ENCODE data around the gene ABCC1.

The ABCC1 gene

DNA sequence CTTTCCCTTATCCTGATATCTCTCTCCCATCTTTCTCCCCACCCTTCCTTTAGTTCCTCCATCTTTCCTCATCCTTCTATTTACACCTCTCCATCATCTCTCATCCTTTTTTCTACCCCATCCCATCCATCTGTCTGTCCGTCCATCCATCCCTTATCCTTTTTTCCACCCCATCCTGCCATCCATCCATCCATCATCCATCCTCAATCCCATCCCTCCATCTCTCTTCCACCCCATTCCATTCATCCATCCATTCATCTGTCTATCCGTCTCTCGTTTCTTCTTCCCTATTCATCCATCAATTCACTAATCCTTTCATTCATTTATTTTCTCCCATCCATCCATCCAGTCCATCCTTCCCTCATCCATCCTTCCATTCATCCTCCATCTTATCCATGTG lies 205.8 kb downstream of the ABCC1 start:
- Histone ChIP-seq H3K9ac (ENCODE audit: low read length) (no peak overlapping the region), H3K4me2 (ENCODE audit: low read length) (no peak overlapping the region), H2AK5ac (ENCODE audit: low read length) (no peak overlapping the region)

DNA sequence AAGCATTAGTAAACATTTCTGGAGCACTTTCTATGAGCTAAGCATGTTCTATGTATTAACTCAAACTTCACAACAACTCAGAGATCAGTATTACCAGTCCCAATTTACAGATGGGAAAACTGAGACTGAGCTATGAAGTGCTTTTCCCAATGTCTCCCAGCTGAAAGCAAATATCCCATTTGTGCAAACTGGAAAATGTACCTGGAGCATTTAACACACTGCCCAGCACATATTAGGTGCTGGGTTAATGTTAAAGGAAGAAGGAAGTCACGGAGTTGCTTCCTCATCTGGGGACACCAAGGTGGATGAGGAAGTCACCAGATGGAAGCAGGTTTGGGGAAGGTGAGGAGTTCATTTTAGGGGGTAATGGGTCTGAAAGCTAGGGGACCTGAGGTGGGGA lies 207.8 kb downstream of the ABCC1 start:
- Histone ChIP-seq H2AFZ (ENCODE audit: insufficient read depth, low read length, poor library complexity) (no peak overlapping the region), H3K79me2 (ENCODE audit: control insufficient read depth, insufficient read depth, low read length, poor library complexity) (no peaks in the 10 kb centered on the region), H3K4me2 (ENCODE audit: low read length) (no peak overlapping the region), H3K4ac (ENCODE audit: low read depth, low read length) (no peak overlapping the region), H3K14ac (ENCODE audit: low read length) (no peak overlapping the region), H3K27ac (ENCODE audit: low read depth, low read length) (no peak overlapping the region), H2BK120ac (ENCODE audit: insufficient read depth, low read length, poor library complexity) (no peak overlapping the region), H3K9me3 (ENCODE audit: insufficient read depth, low read depth, low read length) (peaks cover 22% of the 10 kb centered on the region), H2AK5ac (ENCODE audit: low read length) (no peak overlapping the region), H4K12ac (ENCODE audit: low read depth, low read length) (no peak overlapping the region), H3K9ac (ENCODE audit: low read length) (no peak overlapping the region), H4K8ac (ENCODE audit: low read depth, low read length) (no peak overlapping the region), H4K91ac (ENCODE audit: low read depth, low read length) (no peak overlapping the region), H2BK5ac (ENCODE audit: low read depth, low read length, poor library complexity) (no peak overlapping the region), H3K18ac (ENCODE audit: low read length) (no peak overlapping the region), H2BK12ac (ENCODE audit: low read length) (no peak overlapping the region), H3K79me1 (ENCODE audit: low read length) (no peaks in the 10 kb centered on the region), H3K23ac (ENCODE audit: low read length) (no peak overlapping the region), H3K4me3 (ENCODE audit: low read depth, low read length) (no peak overlapping the region), H3K27me3 (ENCODE audit: insufficient read depth, low read length) (no peaks in the 10 kb centered on the region), H3K4me1 (ENCODE audit: control insufficient read depth in 1 of 2, insufficient read depth in 2 of 2, low read length in 2 of 2) (peaks cover 0 to 2% of the 10 kb centered on the region in 2 experiments), H3K36me3 (ENCODE audit: control insufficient read depth in 1 of 2, insufficient read depth in 2 of 2, low read length in 2 of 2) (no peaks in the 10 kb centered on the region)
- DNase-seq = no peak
- no CpG with 5 or more reads among the region's 1 CpG for WGBS (ENCODE audit: extremely low coverage, insufficient coverage, insufficient read length)

More for the DNA sequence above, 205.8 kb downstream of the ABCC1 start:
- Histone ChIP-seq H3K36me3 (ENCODE audit: control insufficient read depth in 1 of 2, insufficient read depth in 2 of 2, low read length in 2 of 2) (no peaks in the 10 kb centered on the region), H2BK12ac (ENCODE audit: low read length) (no peak overlapping the region), H4K8ac (ENCODE audit: low read depth, low read length) (no peak overlapping the region), H3K23ac (ENCODE audit: low read length) (no peak overlapping the region), H3K4me1 (ENCODE audit: control insufficient read depth in 1 of 2, insufficient read depth in 2 of 2, low read length in 2 of 2) (peaks cover 0 to 4% of the 10 kb centered on the region in 2 experiments), H3K27ac (ENCODE audit: low read depth, low read length) (no peak overlapping the region), H3K4ac (ENCODE audit: low read depth, low read length) (no peak overlapping the region), H4K12ac (ENCODE audit: low read depth, low read length) (no peak overlapping the region), H4K91ac (ENCODE audit: low read depth, low read length) (no peak overlapping the region), H3K14ac (ENCODE audit: low read length) (no peak overlapping the region), H3K9me3 (ENCODE audit: insufficient read depth, low read depth, low read length) (peaks cover 20% of the 10 kb centered on the region), H2BK5ac (ENCODE audit: low read depth, low read length, poor library complexity) (no peak overlapping the region), H3K27me3 (ENCODE audit: insufficient read depth, low read length) (no peaks in the 10 kb centered on the region), H2AFZ (ENCODE audit: insufficient read depth, low read length, poor library complexity) (no peak overlapping the region), H3K79me1 (ENCODE audit: low read length) (no peaks in the 10 kb centered on the region), H2BK120ac (ENCODE audit: insufficient read depth, low read length, poor library complexity) (no peak overlapping the region), H3K79me2 (ENCODE audit: control insufficient read depth, insufficient read depth, low read length, poor library complexity) (no peaks in the 10 kb centered on the region), H3K4me3 (ENCODE audit: low read depth, low read length) (no peak overlapping the region), H3K18ac (ENCODE audit: low read length) (no peak overlapping the region)
- no peak for DNase-seq
- over 99% methylated on average over 3 of the region's 3 CpGs for WGBS (ENCODE audit: extremely low coverage, insufficient coverage, insufficient read length)

DNA sequence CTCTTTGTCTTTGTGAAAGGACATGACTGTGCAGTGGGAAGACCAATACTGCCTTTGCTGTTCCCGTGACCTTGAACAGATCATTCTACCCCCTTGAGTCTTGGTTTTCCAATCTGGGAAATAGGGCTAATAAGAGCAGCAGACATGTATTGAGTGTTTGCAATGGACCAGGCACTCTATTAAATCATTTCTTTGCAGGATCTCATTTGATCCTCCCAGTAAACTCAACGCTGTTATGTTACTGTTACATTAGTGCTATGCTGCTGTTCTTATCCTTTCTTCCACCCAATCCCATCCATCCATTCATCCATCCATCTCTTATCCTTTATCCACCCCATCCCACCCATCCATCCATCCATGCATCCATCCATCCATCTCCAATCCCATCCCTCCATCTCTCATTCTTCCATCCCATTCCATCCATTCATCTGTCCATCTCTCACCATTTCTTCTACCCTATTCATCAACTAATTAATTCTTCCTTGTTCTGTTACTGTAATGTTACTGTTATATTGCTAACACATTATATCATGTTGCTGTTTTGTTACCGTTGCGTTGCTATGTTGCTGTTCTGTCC lies 208.8 kb downstream of the ABCC1 start:
- no peak overlapping the region for H2AFZ ChIP-seq (ENCODE audit: insufficient read depth, low read length, poor library complexity)
- H3K4me3 ChIP-seq (ENCODE audit: low read depth, low read length) = no peak overlapping the region
- H3K27ac ChIP-seq (ENCODE audit: low read depth, low read length) = no peak overlapping the region
- H4K91ac ChIP-seq (ENCODE audit: low read depth, low read length) = no peak overlapping the region
- no peak overlapping the region for H3K4me2 ChIP-seq (ENCODE audit: low read length)
- H3K36me3 ChIP-seq (ENCODE audit: control insufficient read depth in 1 of 2, insufficient read depth in 2 of 2, low read length in 2 of 2) = no peaks in the 10 kb centered on the region
- H4K8ac ChIP-seq (ENCODE audit: low read depth, low read length) = no peak overlapping the region
- H3K4ac ChIP-seq (ENCODE audit: low read depth, low read length) = no peak overlapping the region
- H2BK120ac ChIP-seq (ENCODE audit: insufficient read depth, low read length, poor library complexity) = no peak overlapping the region
- H2AK5ac ChIP-seq (ENCODE audit: low read length) = no peak overlapping the region
- no peaks in the 10 kb centered on the region for H3K27me3 ChIP-seq (ENCODE audit: insufficient read depth, low read length)
- H4K12ac ChIP-seq (ENCODE audit: low read depth, low read length) = no peak overlapping the region
- no peaks in the 10 kb centered on the region for H3K79me1 ChIP-seq (ENCODE audit: low read length)
- H3K9ac ChIP-seq (ENCODE audit: low read length) = no peak overlapping the region
- no peak overlapping the region for H2BK5ac ChIP-seq (ENCODE audit: low read depth, low read length, poor library complexity)
- peaks cover 25% of the 10 kb centered on the region for H3K9me3 ChIP-seq (ENCODE audit: insufficient read depth, low read depth, low read length)
- H3K18ac ChIP-seq (ENCODE audit: low read length) = no peak overlapping the region
- no CpG with 5 or more reads among the region's 4 CpGs for WGBS (ENCODE audit: extremely low coverage, insufficient coverage, insufficient read length)
- H3K14ac ChIP-seq (ENCODE audit: low read length) = no peak overlapping the region
- H3K4me1 ChIP-seq (ENCODE audit: control insufficient read depth in 1 of 2, insufficient read depth in 2 of 2, low read length in 2 of 2) = no peaks in the 10 kb centered on the region
- H3K79me2 ChIP-seq (ENCODE audit: control insufficient read depth, insufficient read depth, low read length, poor library complexity) = no peaks in the 10 kb centered on the region
- no peak overlapping the region for H2BK12ac ChIP-seq (ENCODE audit: low read length)
- DNase-seq = no peak
- no peak overlapping the region for H3K23ac ChIP-seq (ENCODE audit: low read length)

DNA sequence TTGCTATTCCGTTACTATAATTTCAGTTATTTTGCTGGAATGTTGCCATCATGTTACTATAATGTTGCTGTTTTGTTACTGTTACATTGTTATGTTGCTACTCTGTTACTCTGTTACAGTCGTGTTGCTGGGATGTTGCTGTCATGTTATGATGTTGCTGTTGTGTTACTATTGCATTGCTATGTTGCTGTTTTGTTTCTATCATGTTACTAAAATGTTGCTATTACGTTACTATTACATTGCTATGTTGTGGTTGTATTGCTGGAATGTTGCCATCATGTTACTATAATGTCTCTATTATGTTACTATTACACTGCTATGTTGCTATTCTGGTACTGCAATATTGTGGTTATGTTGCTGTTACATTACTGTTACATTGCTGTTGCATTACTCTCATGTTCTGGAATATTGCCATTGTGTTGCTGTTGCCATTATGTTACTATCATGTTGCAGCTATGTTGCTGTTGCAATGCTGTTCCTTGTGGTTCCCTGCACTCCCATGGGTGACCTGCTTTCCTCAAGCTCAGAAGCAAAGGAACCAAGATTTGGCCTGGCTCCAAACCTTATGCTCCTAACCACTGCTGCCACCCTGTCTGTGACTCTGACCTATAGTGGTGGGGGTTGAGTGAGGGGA lies 209.4 kb downstream of the ABCC1 start:
- peak; percentile 38 to 66 for DNase-seq

More for the DNA sequence above, 209.4 kb downstream of the ABCC1 start:
- H3K14ac ChIP-seq (ENCODE audit: low read length) = no peak overlapping the region
- H3K36me3 ChIP-seq (ENCODE audit: control insufficient read depth in 1 of 2, insufficient read depth in 2 of 2, low read length in 2 of 2) = no peaks in the 10 kb centered on the region
- H3K23ac ChIP-seq (ENCODE audit: low read length) = no peak overlapping the region
- no CpG with 5 or more reads among the region's 3 CpGs for WGBS (ENCODE audit: extremely low coverage, insufficient coverage, insufficient read length)
- H2AK5ac ChIP-seq (ENCODE audit: low read length) = no peak overlapping the region
- H3K4me3 ChIP-seq (ENCODE audit: low read depth, low read length) = no peak overlapping the region
- H3K79me2 ChIP-seq (ENCODE audit: control insufficient read depth, insufficient read depth, low read length, poor library complexity) = no peaks in the 10 kb centered on the region
- H3K4me2 ChIP-seq (ENCODE audit: low read length) = no peak overlapping the region
- no peaks in the 10 kb centered on the region for H3K4me1 ChIP-seq (ENCODE audit: control insufficient read depth in 1 of 2, insufficient read depth in 2 of 2, low read length in 2 of 2)
- H2BK5ac ChIP-seq (ENCODE audit: low read depth, low read length, poor library complexity) = no peak overlapping the region
- H3K27me3 ChIP-seq (ENCODE audit: insufficient read depth, low read length) = no peaks in the 10 kb centered on the region
- H4K12ac ChIP-seq (ENCODE audit: low read depth, low read length) = no peak overlapping the region
- no peak overlapping the region for H4K91ac ChIP-seq (ENCODE audit: low read depth, low read length)
- H3K4ac ChIP-seq (ENCODE audit: low read depth, low read length) = no peak overlapping the region
- H2BK120ac ChIP-seq (ENCODE audit: insufficient read depth, low read length, poor library complexity) = no peak overlapping the region
- no peak overlapping the region for H3K18ac ChIP-seq (ENCODE audit: low read length)
- H3K9me3 ChIP-seq (ENCODE audit: insufficient read depth, low read depth, low read length) = peaks cover 25% of the 10 kb centered on the region
- no peaks in the 10 kb centered on the region for H3K79me1 ChIP-seq (ENCODE audit: low read length)
- H4K8ac ChIP-seq (ENCODE audit: low read depth, low read length) = no peak overlapping the region
- H2AFZ ChIP-seq (ENCODE audit: insufficient read depth, low read length, poor library complexity) = no peak overlapping the region
- H3K27ac ChIP-seq (ENCODE audit: low read depth, low read length) = no peak overlapping the region
- no peak overlapping the region for H3K9ac ChIP-seq (ENCODE audit: low read length)
- H2BK12ac ChIP-seq (ENCODE audit: low read length) = no peak overlapping the region

Measured in trophoblast cell (in vitro differentiated cells and primary cell).